IMR-90 (cell line): ENCODE results near the gene NREP. TPM values are rescaled to one million over a fixed set of nuclear protein-coding genes. Genes with fewer than 3 reads are reported as not detected.

Experiments
- ATAC-seq: fragments of 200-7000 bp; cut with Tn5 transposase; 2 replicates; pipeline ENCODE4 v1.9.1; 2020; ENCODE audit warnings: low read depth, mild to moderate bottlenecking, moderate library complexity
- BruUV-seq: library from RNA; stranded (reverse); fragments of 400-500 nt; replicated peaks from 2 replicates; lab custom pipeline; 2021; lab: Mats Ljungman, UMichigan
- CTCF ChIA-PET: fragments of 300-600 bp; formaldehyde crosslinking; extraction: SDS; loops from one replicate; lab custom pipeline; 2021; ENCODE audit warnings: antibody characterized with exemption; lab: Yijun Ruan, JAX
- POLR2A ChIA-PET: fragments of 300-600 bp; sonication (Branson Sonifier 250); formaldehyde crosslinking; loops from one replicate; lab custom pipeline; 2022; ENCODE audit warnings: antibody characterized with exemption; ENCODE audit not compliant: unreplicated experiment; lab: Charles Lee
- DNase-seq: peaks from one replicate; pipeline ENCODE4 v3.0.0; 2013
- H2AFZ ChIP-seq: replicated peaks from 2 replicates; pipeline ENCODE3; 2013; ENCODE audit warnings: low read length, mild to moderate bottlenecking; ENCODE audit not compliant: poor library complexity
- H2AK5ac ChIP-seq: 2 replicates; pipeline ENCODE4 v1.6.1; 2013; ENCODE audit warnings: low read depth, low read length, inconsistent platforms
- H2AK9ac ChIP-seq: replicated peaks from 2 replicates; pipeline ENCODE3; 2013; ENCODE audit warnings: mild to moderate bottlenecking, low read depth, low read length, moderate library complexity; ENCODE audit not compliant: poor library complexity
- H2BK120ac ChIP-seq: 2 replicates; pipeline ENCODE4 v1.6.1; 2013; ENCODE audit warnings: low read depth, low read length, inconsistent platforms
- H2BK15ac ChIP-seq: 3 replicates; pipeline ENCODE4 v1.6.1; 2013; ENCODE audit warnings: low read depth, low read length, inconsistent platforms
- H2BK20ac ChIP-seq: 2 replicates; pipeline ENCODE4 v1.6.1; 2013; ENCODE audit warnings: low read depth, mild to moderate bottlenecking, inconsistent platforms, low read length, moderate library complexity
- H2BK5ac ChIP-seq: 2 replicates; pipeline ENCODE4 v1.6.1; 2013; ENCODE audit warnings: mild to moderate bottlenecking, low read depth, low read length, inconsistent platforms; ENCODE audit not compliant: poor library complexity, severe bottlenecking
- H3K14ac ChIP-seq: replicated peaks from 2 replicates; pipeline ENCODE4 v1.6.1; 2013; ENCODE audit warnings: low read depth, low read length, inconsistent platforms
- H3K18ac ChIP-seq: 2 replicates; pipeline ENCODE4 v1.6.1; 2013; ENCODE audit warnings: low read depth, low read length, control low read depth
- H3K23ac ChIP-seq: 2 replicates; pipeline ENCODE4 v1.6.1; 2013; ENCODE audit warnings: low read depth, low read length, inconsistent platforms
- H3K27ac ChIP-seq: 2 replicates; pipeline ENCODE4 v1.5.1; 2013; ENCODE audit warnings: mild to moderate bottlenecking, control low read depth, low read length; ENCODE audit not compliant: insufficient read depth
- H3K27me3 ChIP-seq: 2 replicates; pipeline ENCODE4 v1.6.1; 2013; ENCODE audit warnings: low read length; ENCODE audit not compliant: control insufficient read depth, insufficient read depth
- H3K36me3 ChIP-seq: 2 replicates; pipeline ENCODE4 v1.6.1; 2013; ENCODE audit warnings: low read length, mixed read lengths; ENCODE audit not compliant: control insufficient read depth, insufficient read depth
- H3K4ac ChIP-seq: 2 replicates; pipeline ENCODE4 v1.6.1; 2013; ENCODE audit warnings: low read depth, low read length, inconsistent platforms
- H3K4me1 ChIP-seq: 2 replicates; pipeline ENCODE4 v1.6.1; 2013; ENCODE audit warnings: low read length, mixed read lengths; ENCODE audit not compliant: control insufficient read depth, insufficient read depth
- H3K4me2 ChIP-seq: 2 replicates; pipeline ENCODE4 v1.6.1; 2013; ENCODE audit warnings: low read depth, mild to moderate bottlenecking, control low read depth, low read length, moderate library complexity
- H3K4me3 ChIP-seq: 2 replicates; pipeline ENCODE4 v1.5.1; 2013; ENCODE audit warnings: low read depth, mild to moderate bottlenecking, control low read depth, low read length, moderate library complexity; ENCODE audit not compliant: insufficient read depth
- H3K56ac ChIP-seq: 2 replicates; pipeline ENCODE4 v1.6.1; 2013; ENCODE audit warnings: low read length, inconsistent platforms; ENCODE audit not compliant: insufficient read depth; ENCODE audit errors: extremely low read depth
- H3K79me1 ChIP-seq, 2 experiments: 2 replicates each; pipeline ENCODE4 v1.6.1; 2013; ENCODE audit warnings: low read length in 2 of 2, inconsistent platforms in 1 of 2, low read depth in 1 of 2
- H3K9ac ChIP-seq: 2 replicates; pipeline ENCODE4 v1.6.1; 2013; ENCODE audit warnings: low read depth, low read length, control low read depth
- H3K9me1 ChIP-seq: 2 replicates; pipeline ENCODE4 v1.6.1; 2013; ENCODE audit warnings: low read length, inconsistent platforms; ENCODE audit not compliant: insufficient read depth
- H3K9me3 ChIP-seq: 2 replicates; pipeline ENCODE4 v1.6.1; 2013; ENCODE audit warnings: low read length; ENCODE audit not compliant: control insufficient read depth, insufficient read depth
- H4K20me1 ChIP-seq: 2 replicates; pipeline ENCODE4 v1.6.1; 2013; ENCODE audit warnings: low read length, inconsistent platforms; ENCODE audit not compliant: insufficient read depth
- H4K5ac ChIP-seq: 2 replicates; pipeline ENCODE4 v1.6.1; 2013; ENCODE audit warnings: mild to moderate bottlenecking, low read depth, low read length, control low read depth
- H4K8ac ChIP-seq, 2 experiments: 2 replicates each; pipeline ENCODE4 v1.6.1; 2013; ENCODE audit warnings: low read depth in 2 of 2, low read length in 2 of 2, control low read depth in 1 of 2, inconsistent platforms in 1 of 2
- H4K91ac ChIP-seq: 2 replicates; pipeline ENCODE4 v1.6.1; 2013; ENCODE audit warnings: low read depth, low read length, inconsistent platforms; ENCODE audit not compliant: insufficient read depth
- CHD1 ChIP-seq: IDR thresholded peaks from 2 replicates; pipeline ENCODE4 v1.6.1; 2012; ENCODE audit warnings: low read depth, low read length, improper control_type of control experiment
- CTCF ChIP-seq: conservative IDR thresholded peaks from 2 replicates; pipeline ENCODE4 v1.5.1; 2012; ENCODE audit warnings: mild to moderate bottlenecking, low read depth, low read length, improper control_type of control experiment
- ELK1 ChIP-seq: fragments of 150-350 bp; IDR thresholded peaks from 2 replicates; pipeline ENCODE4 v1.6.1; 2016; ENCODE audit warnings: low read depth, mild to moderate bottlenecking, low read length, moderate library complexity, borderline replicate concordance
- MAFK ChIP-seq: IDR thresholded peaks from 2 replicates; pipeline ENCODE4 v1.6.1; 2012; ENCODE audit warnings: low read depth, low read length, improper control_type of control experiment
- MAZ ChIP-seq: IDR thresholded peaks from 2 replicates; pipeline ENCODE4 v1.6.1; 2012; ENCODE audit warnings: low read depth, mild to moderate bottlenecking, low read length, improper control_type of control experiment, moderate library complexity, borderline replicate concordance
- MXI1 ChIP-seq: IDR thresholded peaks from 2 replicates; pipeline ENCODE4 v1.6.1; 2012; ENCODE audit warnings: low read depth, mild to moderate bottlenecking, low read length, moderate library complexity, borderline replicate concordance
- NFE2L2 ChIP-seq: fragments of 150-350 bp; IDR thresholded peaks from 2 replicates; pipeline ENCODE4 v1.6.1; 2016; ENCODE audit warnings: low read depth, mild to moderate bottlenecking, low read length
- RAD21 ChIP-seq: IDR thresholded peaks from 2 replicates; pipeline ENCODE4 v1.6.1; 2012; ENCODE audit warnings: low read length, improper control_type of control experiment
- RCOR1 ChIP-seq: IDR thresholded peaks from 2 replicates; pipeline ENCODE4 v1.6.1; 2012; ENCODE audit warnings: mild to moderate bottlenecking, low read length, improper control_type of control experiment; ENCODE audit not compliant: insufficient replicate concordance
- RFX5 ChIP-seq: IDR thresholded peaks from 2 replicates; pipeline ENCODE4 v1.8.0; 2012; ENCODE audit warnings: low read depth, mild to moderate bottlenecking, low read length, moderate library complexity
- SMC3 ChIP-seq: fragments of 150-350 bp; IDR thresholded peaks from 2 replicates; pipeline ENCODE4 v1.6.1; 2016; ENCODE audit warnings: low read depth, mild to moderate bottlenecking, antibody characterized with exemption, low read length, moderate library complexity
- USF2 ChIP-seq: fragments of 150-350 bp; IDR thresholded peaks from 2 replicates; pipeline ENCODE4 v1.6.1; 2017; ENCODE audit warnings: mild to moderate bottlenecking, antibody characterized with exemption, low read length, low read depth
- WGBS, 2 experiments: methylation state at CpG; one replicate each; pipeline versions ENCODE4 v1.1.5 to v1.1.7; 2013; ENCODE audit warnings: missing lambda C conversion rate in 2 of 2; ENCODE audit not compliant: insufficient read length in 1 of 2; ENCODE audit errors: extremely low coverage in 2 of 2; 5-methylcytosine and 5-hydroxymethylcytosine counted together
- dilution Hi-C: fragments of 300-500 bp; cut with HindIII; formaldehyde crosslinking; loops from one replicate; pipeline ENCODE4 v1.14.3; 2018; ENCODE audit warnings: low sequenced_read_pairs; ENCODE audit not compliant: unreplicated experiment
- in situ Hi-C: fragments of 300-500 bp; cut with MboI; formaldehyde crosslinking; loops from 3 replicates; pipeline ENCODE4 v1.14.3; 2019; ENCODE audit warnings: low sequenced_read_pairs, inconsistent platforms, mixed read lengths
- intact Hi-C: fragments of 100-400 bp; cut with micrococcal nuclease; formaldehyde crosslinking; loops from 2 replicates; pipeline ENCODE4 v1.10.0; 2022
- polyA plus RNA-seq, 3 experiments: library from polyadenylated mRNA; depleted of rRNA; stranded (reverse); fragments of >200 nt; gene quantifications; 2 replicates each; pipeline ENCODE4 v1.2.3, GENCODE V29; 2012; ENCODE audit warnings: low replicate concordance in 1 of 3
- total RNA-seq: library from RNA; depleted of rRNA; stranded (reverse); fragments of >200 nt; gene quantifications from 2 replicates; pipeline ENCODE4 v1.2.3, GENCODE V29; 2012

NREP gene
- total and polyA plus RNA-seq, 2 of the 4 experiments (the other 2 are of a cell fraction): 178 to 277 TPM

GRCh38 chr5:111755345-111755941 is 1.6 kb downstream of the NREP start:
- in situ Hi-C loops: no loop called here
- Histone ChIP-seq H3K14ac (peak overlapping the region; percentile 96), H3K4me2 (peak overlapping the region; percentile 88), H3K9me1 (peaks cover 2% of the 10 kb centered on the region; the same call in 1 of the 2 replicates), H3K4me3 (peak overlapping the region; percentile 95), H2AK9ac (peak overlapping the region; percentile 68), H4K5ac (peak overlapping the region; percentile 73), H3K79me1 (peaks cover 5 to 32% of the 10 kb centered on the region in 2 experiments), H4K8ac (peak overlapping the region; percentile 65 to 76; a peak in 3 of 4 replicates), H3K27ac (peak overlapping the region; percentile 93; the same call in 1 of the 2 replicates), H4K91ac (peak overlapping the region; percentile 80; the same call in 1 of the 2 replicates), H3K4me1 (peaks cover 2% of the 10 kb centered on the region), H3K9ac (peak overlapping the region; percentile 99), H2BK15ac (peak overlapping the region; percentile 82), H3K18ac (peak overlapping the region; percentile 92), H3K4ac (peak overlapping the region; percentile 86), H2AK5ac (peak overlapping the region; percentile 83), H3K23ac (peak overlapping the region; percentile 99), H3K56ac (peak overlapping the region; percentile 97; the same call in 1 of the 2 replicates), H2AFZ (no peak overlapping the region), H4K20me1 (no peaks in the 10 kb centered on the region), H3K9me3 (no peaks in the 10 kb centered on the region), H3K27me3 (no peaks in the 10 kb centered on the region), H2BK5ac (peak overlapping the region; percentile 97), H2BK20ac (peak overlapping the region; percentile 65; the same call in 1 of the 2 replicates), H3K36me3 (peaks cover 2% of the 10 kb centered on the region), H2BK120ac (peak overlapping the region; percentile 71)
- ATAC-seq (no peak), DNase-seq (no peak)
- no TSS peak for BruUV-seq
- ChIA-PET POLR2A (interaction anchor here (0.5 kb wide), 1 partner anchor 20 kb away, joined by 5 read pairs; no protein-coding TSS in a partner anchor), CTCF (interaction anchor here (0.6 to 1.4 kb wide), 4 partner anchors 11 to 242 kb away, joined by 3 read pairs; no protein-coding TSS in a partner anchor)
- dilution Hi-C loops: no loop called here
- no CpG with 5 or more reads among the region's 8 CpGs for WGBS, 2 experiments
- intact Hi-C loops: loop anchor here (5.0 to 10.0 kb wide), 3 partner anchors 113 to 991 kb away; no protein-coding TSS in a partner anchor
- TF ChIP-seq MAZ (no peak), ELK1 (no peak), RAD21 (no peak), CTCF (no peak), USF2 (no peak), MAFK (no peak), CHD1 (no peak), RFX5 (no peak), NFE2L2 (no peak), SMC3 (no peak), MXI1 (no peak), RCOR1 (no peak)
